ENCODE data around the gene WWC1.

DNA sequence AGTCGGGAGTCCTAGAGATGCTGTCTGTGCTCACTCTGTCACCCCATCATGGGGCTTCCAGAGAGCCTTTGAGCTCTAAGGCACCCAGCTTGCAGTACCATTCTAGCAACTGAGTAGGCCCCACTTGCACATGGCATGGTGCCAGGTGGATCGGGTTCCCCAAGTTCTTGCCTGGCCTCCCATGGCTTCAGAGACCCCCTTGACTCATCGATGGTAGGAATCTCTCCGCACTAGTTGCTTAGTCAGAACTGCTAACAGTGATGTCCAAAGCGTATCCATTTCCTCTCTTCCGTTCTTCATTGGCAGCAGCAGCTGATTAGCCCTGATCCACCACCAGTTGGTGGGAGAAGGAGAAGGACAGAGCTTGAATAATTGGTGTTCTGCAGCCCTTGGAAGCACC lies 124.5 kb downstream of the WWC1 start:
- TF ChIP-seq CTCF (IDR thresholded peaks at IDR 0.05; ENCODE audit: poor library complexity), result no peak
- TF ChIP-seq EZH2 (IDR thresholded peaks at IDR 0.05; ENCODE audit: borderline replicate concordance), result no peak
- no peak for TF ChIP-seq EZH2phosphoT487 (IDR thresholded peaks at IDR 0.05; ENCODE audit: low read depth, severe bottlenecking, unreplicated experiment)
